IMR-90 (cell line): ENCODE measurements around the gene AP3D1. TPM values are rescaled to one million over a fixed set of nuclear protein-coding genes. Genes with fewer than 3 reads are reported as not detected.

Experiments
- ATAC-seq: fragments of 200-7000 bp; cut with Tn5 transposase; 2 replicates; pipeline ENCODE4 v1.9.1; 2020; ENCODE audit warnings: low read depth, mild to moderate bottlenecking, moderate library complexity
- BruUV-seq: library from RNA; stranded (reverse); fragments of 400-500 nt; replicated peaks from 2 replicates; lab custom pipeline; 2021; lab: Mats Ljungman, UMichigan
- CTCF ChIA-PET: fragments of 300-600 bp; formaldehyde crosslinking; extraction: SDS; loops from one replicate; lab custom pipeline; 2021; ENCODE audit warnings: antibody characterized with exemption; lab: Yijun Ruan, JAX
- POLR2A ChIA-PET: fragments of 300-600 bp; sonication (Branson Sonifier 250); formaldehyde crosslinking; loops from one replicate; lab custom pipeline; 2022; ENCODE audit warnings: antibody characterized with exemption; ENCODE audit not compliant: unreplicated experiment; lab: Charles Lee
- DNase-seq: peaks from one replicate; pipeline ENCODE4 v3.0.0; 2013
- H2AFZ ChIP-seq: replicated peaks from 2 replicates; pipeline ENCODE3; 2013; ENCODE audit warnings: low read length, mild to moderate bottlenecking; ENCODE audit not compliant: poor library complexity
- H2AK5ac ChIP-seq: 2 replicates; pipeline ENCODE4 v1.6.1; 2013; ENCODE audit warnings: low read depth, low read length, inconsistent platforms
- H2AK9ac ChIP-seq: replicated peaks from 2 replicates; pipeline ENCODE3; 2013; ENCODE audit warnings: mild to moderate bottlenecking, low read depth, low read length, moderate library complexity; ENCODE audit not compliant: poor library complexity
- H2BK120ac ChIP-seq: 2 replicates; pipeline ENCODE4 v1.6.1; 2013; ENCODE audit warnings: low read depth, low read length, inconsistent platforms
- H2BK15ac ChIP-seq: 3 replicates; pipeline ENCODE4 v1.6.1; 2013; ENCODE audit warnings: low read depth, low read length, inconsistent platforms
- H2BK20ac ChIP-seq: 2 replicates; pipeline ENCODE4 v1.6.1; 2013; ENCODE audit warnings: low read depth, mild to moderate bottlenecking, inconsistent platforms, low read length, moderate library complexity
- H2BK5ac ChIP-seq: 2 replicates; pipeline ENCODE4 v1.6.1; 2013; ENCODE audit warnings: mild to moderate bottlenecking, low read depth, low read length, inconsistent platforms; ENCODE audit not compliant: poor library complexity, severe bottlenecking
- H3K14ac ChIP-seq: replicated peaks from 2 replicates; pipeline ENCODE4 v1.6.1; 2013; ENCODE audit warnings: low read depth, low read length, inconsistent platforms
- H3K18ac ChIP-seq: 2 replicates; pipeline ENCODE4 v1.6.1; 2013; ENCODE audit warnings: low read depth, low read length, control low read depth
- H3K23ac ChIP-seq: 2 replicates; pipeline ENCODE4 v1.6.1; 2013; ENCODE audit warnings: low read depth, low read length, inconsistent platforms
- H3K27ac ChIP-seq: 2 replicates; pipeline ENCODE4 v1.5.1; 2013; ENCODE audit warnings: mild to moderate bottlenecking, control low read depth, low read length; ENCODE audit not compliant: insufficient read depth
- H3K27me3 ChIP-seq: 2 replicates; pipeline ENCODE4 v1.6.1; 2013; ENCODE audit warnings: low read length; ENCODE audit not compliant: control insufficient read depth, insufficient read depth
- H3K36me3 ChIP-seq: 2 replicates; pipeline ENCODE4 v1.6.1; 2013; ENCODE audit warnings: low read length, mixed read lengths; ENCODE audit not compliant: control insufficient read depth, insufficient read depth
- H3K4ac ChIP-seq: 2 replicates; pipeline ENCODE4 v1.6.1; 2013; ENCODE audit warnings: low read depth, low read length, inconsistent platforms
- H3K4me1 ChIP-seq: 2 replicates; pipeline ENCODE4 v1.6.1; 2013; ENCODE audit warnings: low read length, mixed read lengths; ENCODE audit not compliant: control insufficient read depth, insufficient read depth
- H3K4me2 ChIP-seq: 2 replicates; pipeline ENCODE4 v1.6.1; 2013; ENCODE audit warnings: low read depth, mild to moderate bottlenecking, control low read depth, low read length, moderate library complexity
- H3K4me3 ChIP-seq: 2 replicates; pipeline ENCODE4 v1.5.1; 2013; ENCODE audit warnings: low read depth, mild to moderate bottlenecking, control low read depth, low read length, moderate library complexity; ENCODE audit not compliant: insufficient read depth
- H3K56ac ChIP-seq: 2 replicates; pipeline ENCODE4 v1.6.1; 2013; ENCODE audit warnings: low read length, inconsistent platforms; ENCODE audit not compliant: insufficient read depth; ENCODE audit errors: extremely low read depth
- H3K79me1 ChIP-seq, 2 experiments: 2 replicates each; pipeline ENCODE4 v1.6.1; 2013; ENCODE audit warnings: low read length in 2 of 2, inconsistent platforms in 1 of 2, low read depth in 1 of 2
- H3K9ac ChIP-seq: 2 replicates; pipeline ENCODE4 v1.6.1; 2013; ENCODE audit warnings: low read depth, low read length, control low read depth
- H3K9me1 ChIP-seq: 2 replicates; pipeline ENCODE4 v1.6.1; 2013; ENCODE audit warnings: low read length, inconsistent platforms; ENCODE audit not compliant: insufficient read depth
- H3K9me3 ChIP-seq: 2 replicates; pipeline ENCODE4 v1.6.1; 2013; ENCODE audit warnings: low read length; ENCODE audit not compliant: control insufficient read depth, insufficient read depth
- H4K20me1 ChIP-seq: 2 replicates; pipeline ENCODE4 v1.6.1; 2013; ENCODE audit warnings: low read length, inconsistent platforms; ENCODE audit not compliant: insufficient read depth
- H4K5ac ChIP-seq: 2 replicates; pipeline ENCODE4 v1.6.1; 2013; ENCODE audit warnings: mild to moderate bottlenecking, low read depth, low read length, control low read depth
- H4K8ac ChIP-seq, 2 experiments: 2 replicates each; pipeline ENCODE4 v1.6.1; 2013; ENCODE audit warnings: low read depth in 2 of 2, low read length in 2 of 2, control low read depth in 1 of 2, inconsistent platforms in 1 of 2
- H4K91ac ChIP-seq: 2 replicates; pipeline ENCODE4 v1.6.1; 2013; ENCODE audit warnings: low read depth, low read length, inconsistent platforms; ENCODE audit not compliant: insufficient read depth
- MAZ ChIP-seq: IDR thresholded peaks from 2 replicates; pipeline ENCODE4 v1.6.1; 2012; ENCODE audit warnings: low read depth, mild to moderate bottlenecking, low read length, improper control_type of control experiment, moderate library complexity, borderline replicate concordance
- WGBS, 2 experiments: methylation state at CpG; one replicate each; pipeline versions ENCODE4 v1.1.5 to v1.1.7; 2013; ENCODE audit warnings: missing lambda C conversion rate in 2 of 2; ENCODE audit not compliant: insufficient read length in 1 of 2; ENCODE audit errors: extremely low coverage in 2 of 2; 5-methylcytosine and 5-hydroxymethylcytosine counted together
- dilution Hi-C: fragments of 300-500 bp; cut with HindIII; formaldehyde crosslinking; loops from one replicate; pipeline ENCODE4 v1.14.3; 2018; ENCODE audit warnings: low sequenced_read_pairs; ENCODE audit not compliant: unreplicated experiment
- in situ Hi-C: fragments of 300-500 bp; cut with MboI; formaldehyde crosslinking; loops from 3 replicates; pipeline ENCODE4 v1.14.3; 2019; ENCODE audit warnings: low sequenced_read_pairs, inconsistent platforms, mixed read lengths
- intact Hi-C: fragments of 100-400 bp; cut with micrococcal nuclease; formaldehyde crosslinking; loops from 2 replicates; pipeline ENCODE4 v1.10.0; 2022
- polyA plus RNA-seq, 3 experiments: library from polyadenylated mRNA; depleted of rRNA; stranded (reverse); fragments of >200 nt; gene quantifications; 2 replicates each; pipeline ENCODE4 v1.2.3, GENCODE V29; 2012; ENCODE audit warnings: low replicate concordance in 1 of 3
- total RNA-seq: library from RNA; depleted of rRNA; stranded (reverse); fragments of >200 nt; gene quantifications from 2 replicates; pipeline ENCODE4 v1.2.3, GENCODE V29; 2012

Gene AP3D1
- total and polyA plus RNA-seq, 2 of the 4 experiments (the other 2 are of a cell fraction) = 75.3 to 129 TPM

GRCh38 chr19:2064788-2065524, 86.4 kb downstream of the AP3D1 start:
- ATAC-seq = no peak
- Histone ChIP-seq H3K4me1 (peaks cover 14% of the 10 kb centered on the region), H3K14ac (no peak overlapping the region), H3K4me3 (no peak overlapping the region), H2AFZ (peak overlapping the region; percentile 78), H3K79me1 (peaks cover 2 to 16% of the 10 kb centered on the region in 2 experiments; a peak in 3 of 4 replicates), H3K18ac (no peak overlapping the region), H2BK15ac (no peak overlapping the region), H3K4me2 (no peak overlapping the region), H4K91ac (no peak overlapping the region), H3K9me3 (no peaks in the 10 kb centered on the region), H2BK20ac (no peak overlapping the region), H3K4ac (no peak overlapping the region), H2AK5ac (0 out of 2 replicates have a peak overlapping the region, but pooled peaks have one; percentile 13), H2AK9ac (peak overlapping the region; percentile 81), H3K9me1 (peaks cover 7% of the 10 kb centered on the region), H3K36me3 (no peaks in the 10 kb centered on the region), H2BK5ac (no peak overlapping the region), H4K8ac (no peak overlapping the region; a peak in 1 of 4 replicates), H3K27me3 (no peaks in the 10 kb centered on the region), H3K56ac (no peak overlapping the region), H2BK120ac (no peak overlapping the region), H4K20me1 (0 out of 2 replicates have a peak, but pooled peaks cover 5% of the 10 kb centered on the region), H3K9ac (no peak overlapping the region), H3K23ac (no peak overlapping the region), H4K5ac (no peak overlapping the region), H3K27ac (no peak overlapping the region)
- ChIA-PET CTCF (no interaction called here), POLR2A (no interaction called here)
- DNase-seq = no peak
- intact Hi-C loops = no loop called here
- no peak for TF ChIP-seq MAZ
- in situ Hi-C loops = loop anchor here (5.0 kb wide), 1 partner anchor 43 kb away; no protein-coding TSS in a partner anchor
- BruUV-seq = no TSS peak
- 65% methylated on average over 31 of the region's 38 CpGs; no CpG with 5 or more reads in 1 of the 2 experiments for WGBS, 2 experiments
- dilution Hi-C loops = no loop called here
